Measurements from ENCODE around the gene RALY.

RALY gene

DNA sequence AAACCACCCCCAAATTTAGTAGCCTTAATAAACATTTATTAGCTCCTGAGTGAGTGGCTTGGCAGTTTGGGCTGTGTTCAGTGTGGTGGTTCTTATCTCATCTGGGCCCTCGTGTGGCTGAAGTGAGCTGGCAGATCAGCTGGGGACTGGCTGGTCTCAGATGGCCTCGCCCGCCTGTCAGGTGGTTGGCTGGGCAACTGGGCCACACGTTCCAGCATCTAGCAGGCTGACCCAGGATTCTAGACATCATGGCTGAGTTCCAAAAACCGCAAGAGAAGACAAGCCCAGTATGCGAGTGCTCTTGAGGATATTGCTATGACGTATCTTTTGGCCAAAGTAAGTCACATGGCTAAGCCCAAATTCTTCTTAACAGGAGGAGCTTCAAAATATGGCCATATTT lies 89.4 kb downstream of the RALY start:
- peak overlapping the region in 1 of 5 donors; percentile 12 for H3K9ac ChIP-seq (ENCODE audit: low read length in 5 of 5)
- no peak overlapping the region for H3K4me3 ChIP-seq (ENCODE audit: low read depth in 1 of 5, low read length in 5 of 5)
- H3K4me1 ChIP-seq (ENCODE audit: control insufficient read depth in 5 of 5, insufficient read depth in 5 of 5, low read length in 5 of 5), result peaks cover 0 to 18% (median 8%) of the 10 kb centered on the region in 5 donors
- H3K27ac ChIP-seq (ENCODE audit: low read depth, low read length), result peak overlapping the region; percentile 74
- no peaks in the 10 kb centered on the region for H3K9me3 ChIP-seq (ENCODE audit: control insufficient read depth in 5 of 5, low read length in 5 of 5)
- H3K36me3 ChIP-seq (ENCODE audit: control insufficient read depth in 5 of 5, insufficient read depth in 5 of 5, low read length in 5 of 5), result peaks cover 5 to 76% (median 60%) of the 10 kb centered on the region in 5 donors
- H3K27me3 ChIP-seq (ENCODE audit: control insufficient read depth in 5 of 5, insufficient read depth in 4 of 5, low read length in 5 of 5), result no peaks in the 10 kb centered on the region

DNA sequence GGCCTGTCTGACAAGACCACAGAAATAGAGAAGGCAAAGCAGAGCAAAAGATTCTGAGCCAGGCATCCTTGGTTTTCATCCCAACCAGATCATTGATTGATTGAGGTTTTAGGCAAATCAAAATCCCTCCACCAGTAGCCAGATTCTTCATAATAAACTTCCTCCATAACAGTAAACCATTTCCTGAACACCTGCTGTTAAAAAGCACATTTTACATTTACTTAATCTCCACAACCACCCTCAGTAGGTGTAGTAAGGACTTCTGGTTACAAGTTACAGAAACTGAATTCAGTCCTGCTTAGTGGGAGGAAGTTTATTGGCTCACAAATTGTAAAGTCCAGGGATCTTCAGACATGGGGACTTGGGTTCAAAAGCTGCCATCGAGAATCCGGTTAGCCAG lies 90.1 kb downstream of the RALY start:
- peaks cover 0 to 18% (median 8%) of the 10 kb centered on the region in 5 donors for H3K4me1 ChIP-seq (ENCODE audit: control insufficient read depth in 5 of 5, insufficient read depth in 5 of 5, low read length in 5 of 5)
- H3K9ac ChIP-seq (ENCODE audit: low read length in 5 of 5), result no peak overlapping the region
- no peaks in the 10 kb centered on the region for H3K9me3 ChIP-seq (ENCODE audit: control insufficient read depth in 5 of 5, low read length in 5 of 5)
- no peak overlapping the region for H3K4me3 ChIP-seq (ENCODE audit: low read depth in 1 of 5, low read length in 5 of 5)
- H3K27ac ChIP-seq (ENCODE audit: low read depth, low read length), result peak overlapping the region; percentile 26
- H3K27me3 ChIP-seq (ENCODE audit: control insufficient read depth in 5 of 5, insufficient read depth in 4 of 5, low read length in 5 of 5), result no peaks in the 10 kb centered on the region
- H3K36me3 ChIP-seq (ENCODE audit: control insufficient read depth in 5 of 5, insufficient read depth in 5 of 5, low read length in 5 of 5), result peaks cover 6 to 76% (median 60%) of the 10 kb centered on the region in 5 donors

DNA sequence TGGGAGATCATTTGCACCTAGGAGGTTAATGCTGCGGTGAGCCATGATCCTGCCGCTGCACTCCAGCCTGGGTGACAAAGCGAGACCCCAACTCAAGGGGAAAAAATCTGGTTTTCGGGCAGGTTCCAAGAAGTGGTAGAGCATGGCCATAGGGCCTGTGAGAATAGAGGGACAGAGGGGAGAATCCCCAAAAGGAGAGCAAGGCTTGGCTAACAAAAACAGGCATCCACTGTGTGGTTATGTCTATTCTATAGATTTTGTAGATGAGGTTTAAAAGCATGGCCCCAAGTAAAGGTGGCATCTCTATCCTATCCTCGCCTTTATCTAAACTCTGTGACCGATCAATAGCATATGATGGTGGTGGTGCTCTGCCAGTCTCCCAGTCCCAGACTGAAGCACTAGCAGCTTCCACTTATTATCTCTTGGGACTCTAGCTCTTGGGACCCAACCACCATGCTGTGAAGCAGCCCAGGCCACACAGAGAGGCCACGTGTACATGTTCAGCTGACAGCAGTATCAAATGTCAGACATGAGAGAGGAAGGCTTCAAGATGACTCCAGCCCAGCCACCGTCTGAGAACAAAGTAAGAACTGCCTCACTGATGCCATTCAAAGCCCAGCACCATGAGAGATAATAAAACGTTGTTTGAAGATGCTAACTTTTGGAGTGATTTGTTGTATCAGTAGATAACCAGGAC lies 90.7 kb downstream of the RALY start:
- peaks cover 6 to 75% (median 60%) of the 10 kb centered on the region in 5 donors for H3K36me3 ChIP-seq (ENCODE audit: control insufficient read depth in 5 of 5, insufficient read depth in 5 of 5, low read length in 5 of 5)
- no peaks in the 10 kb centered on the region for H3K27me3 ChIP-seq (ENCODE audit: control insufficient read depth in 5 of 5, insufficient read depth in 4 of 5, low read length in 5 of 5)
- H3K4me3 ChIP-seq (ENCODE audit: low read depth in 1 of 5, low read length in 5 of 5), result no peak overlapping the region
- H3K27ac ChIP-seq (ENCODE audit: low read depth, low read length), result no peak overlapping the region
- no peak overlapping the region for H3K9ac ChIP-seq (ENCODE audit: low read length in 5 of 5)
- peaks cover 0 to 18% (median 8%) of the 10 kb centered on the region in 5 donors for H3K4me1 ChIP-seq (ENCODE audit: control insufficient read depth in 5 of 5, insufficient read depth in 5 of 5, low read length in 5 of 5)
- H3K9me3 ChIP-seq (ENCODE audit: control insufficient read depth in 5 of 5, low read length in 5 of 5), result no peaks in the 10 kb centered on the region

DNA sequence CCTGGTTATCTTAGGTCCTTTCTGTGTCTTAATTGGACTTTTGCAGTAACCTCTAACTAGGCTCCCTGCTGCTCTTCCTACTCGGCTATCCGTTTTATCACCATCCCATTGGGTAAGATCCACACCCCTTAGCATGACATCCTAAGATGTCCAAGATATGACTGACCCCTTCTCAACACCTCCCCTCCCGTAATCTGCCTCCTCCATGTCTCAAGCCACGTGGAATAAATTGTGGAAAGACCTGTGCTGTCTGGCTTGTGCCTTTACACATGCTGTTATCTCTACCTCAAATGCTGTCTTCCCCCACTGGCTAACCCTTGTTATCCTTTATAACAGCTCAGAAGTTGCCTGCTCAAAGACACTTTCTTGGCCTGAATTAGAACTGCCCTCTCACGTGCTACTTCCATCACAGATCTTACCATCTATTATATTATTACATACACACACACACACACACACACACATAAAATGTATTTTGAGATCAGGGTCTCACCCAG lies 91.9 kb downstream of the RALY start:
- peaks cover 11 to 76% (median 60%) of the 10 kb centered on the region in 5 donors for H3K36me3 ChIP-seq (ENCODE audit: control insufficient read depth in 5 of 5, insufficient read depth in 5 of 5, low read length in 5 of 5)
- H3K9ac ChIP-seq (ENCODE audit: low read length in 5 of 5), result no peak overlapping the region
- no peaks in the 10 kb centered on the region for H3K27me3 ChIP-seq (ENCODE audit: control insufficient read depth in 5 of 5, insufficient read depth in 4 of 5, low read length in 5 of 5)
- H3K4me1 ChIP-seq (ENCODE audit: control insufficient read depth in 5 of 5, insufficient read depth in 5 of 5, low read length in 5 of 5), result peaks cover 0 to 18% (median 8%) of the 10 kb centered on the region in 5 donors
- no peak overlapping the region for H3K4me3 ChIP-seq (ENCODE audit: low read depth in 1 of 5, low read length in 5 of 5)
- no peak overlapping the region for H3K27ac ChIP-seq (ENCODE audit: low read depth, low read length)
- H3K9me3 ChIP-seq (ENCODE audit: control insufficient read depth in 5 of 5, low read length in 5 of 5), result no peaks in the 10 kb centered on the region

DNA sequence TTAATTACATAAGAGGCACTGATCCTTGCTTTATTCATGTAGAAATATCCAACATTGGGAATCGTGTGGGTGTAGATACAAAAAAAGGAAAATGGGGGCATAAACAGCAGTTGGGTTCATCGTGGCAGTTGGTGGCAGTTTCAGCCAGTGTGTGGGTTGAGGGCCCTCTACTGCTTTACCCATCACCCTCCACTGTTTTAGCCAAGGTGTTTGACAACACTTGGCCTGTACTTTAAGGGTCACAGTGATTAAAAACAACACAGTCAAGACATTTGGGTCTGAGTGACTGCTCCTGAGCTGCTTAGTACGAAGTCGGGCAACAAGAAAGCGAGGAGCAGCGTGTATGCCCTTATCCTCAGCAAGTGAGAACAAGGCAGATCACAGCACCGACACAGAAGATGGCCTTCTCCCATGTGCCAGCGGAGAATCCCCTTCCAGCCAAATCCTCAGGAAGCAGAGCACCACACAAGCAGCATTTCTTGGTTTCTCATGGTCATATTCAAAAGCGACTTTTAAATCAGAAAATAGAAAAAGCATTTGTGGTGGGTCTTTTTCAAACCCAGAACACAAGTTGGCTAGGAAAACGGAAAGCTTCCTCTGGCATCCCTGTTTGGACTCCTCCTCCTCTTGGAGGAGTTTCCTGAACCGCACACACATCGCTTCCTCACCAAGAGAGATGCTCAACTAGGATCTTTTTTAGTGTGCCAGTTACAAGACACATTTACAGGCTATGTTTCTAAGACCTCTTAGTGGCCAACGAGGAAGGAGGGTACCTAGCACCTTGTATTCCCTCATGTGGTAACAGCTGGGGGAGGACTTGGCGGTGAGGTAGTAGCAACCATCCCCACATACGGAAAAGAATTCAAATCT lies 94.8 kb downstream of the RALY start:
- no peak overlapping the region for H3K4me3 ChIP-seq (ENCODE audit: low read depth in 1 of 5, low read length in 5 of 5)
- no peak overlapping the region for H3K27ac ChIP-seq (ENCODE audit: low read depth, low read length)
- H3K36me3 ChIP-seq (ENCODE audit: control insufficient read depth in 5 of 5, insufficient read depth in 5 of 5, low read length in 5 of 5), result peaks cover 27 to 82% (median 68%) of the 10 kb centered on the region in 5 donors
- no peak overlapping the region for H3K9ac ChIP-seq (ENCODE audit: low read length in 5 of 5)
- H3K9me3 ChIP-seq (ENCODE audit: control insufficient read depth in 5 of 5, low read length in 5 of 5), result no peaks in the 10 kb centered on the region
- peaks cover 0 to 4% (median under 1%) of the 10 kb centered on the region in 5 donors for H3K4me1 ChIP-seq (ENCODE audit: control insufficient read depth in 5 of 5, insufficient read depth in 5 of 5, low read length in 5 of 5)
- H3K27me3 ChIP-seq (ENCODE audit: control insufficient read depth in 5 of 5, insufficient read depth in 4 of 5, low read length in 5 of 5), result no peaks in the 10 kb centered on the region

DNA sequence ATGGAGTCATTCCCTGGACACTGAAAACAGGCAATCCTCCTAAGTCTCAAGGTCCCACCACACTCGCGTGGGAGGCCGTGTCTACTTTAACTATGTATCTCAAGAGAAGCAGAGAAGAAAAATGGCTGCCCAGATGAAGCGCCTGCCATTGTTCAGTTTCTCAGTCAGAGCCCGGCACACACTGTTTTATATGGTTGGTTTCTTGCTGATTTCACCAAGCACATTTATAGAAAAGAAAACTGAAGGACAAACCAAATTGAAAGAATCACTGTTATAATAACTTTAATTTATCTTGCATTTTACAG lies 95.4 kb downstream of the RALY start:
- Histone ChIP-seq H3K27me3 (ENCODE audit: control insufficient read depth in 5 of 5, insufficient read depth in 4 of 5, low read length in 5 of 5) (no peaks in the 10 kb centered on the region), H3K36me3 (ENCODE audit: control insufficient read depth in 5 of 5, insufficient read depth in 5 of 5, low read length in 5 of 5) (peaks cover 30 to 88% (median 70%) of the 10 kb centered on the region in 5 donors), H3K4me1 (ENCODE audit: control insufficient read depth in 5 of 5, insufficient read depth in 5 of 5, low read length in 5 of 5) (no peaks in the 10 kb centered on the region), H3K9ac (ENCODE audit: low read length in 5 of 5) (no peak overlapping the region), H3K9me3 (ENCODE audit: control insufficient read depth in 5 of 5, low read length in 5 of 5) (no peaks in the 10 kb centered on the region), H3K4me3 (ENCODE audit: low read depth in 1 of 5, low read length in 5 of 5) (no peak overlapping the region), H3K27ac (ENCODE audit: low read depth, low read length) (no peak overlapping the region)

DNA sequence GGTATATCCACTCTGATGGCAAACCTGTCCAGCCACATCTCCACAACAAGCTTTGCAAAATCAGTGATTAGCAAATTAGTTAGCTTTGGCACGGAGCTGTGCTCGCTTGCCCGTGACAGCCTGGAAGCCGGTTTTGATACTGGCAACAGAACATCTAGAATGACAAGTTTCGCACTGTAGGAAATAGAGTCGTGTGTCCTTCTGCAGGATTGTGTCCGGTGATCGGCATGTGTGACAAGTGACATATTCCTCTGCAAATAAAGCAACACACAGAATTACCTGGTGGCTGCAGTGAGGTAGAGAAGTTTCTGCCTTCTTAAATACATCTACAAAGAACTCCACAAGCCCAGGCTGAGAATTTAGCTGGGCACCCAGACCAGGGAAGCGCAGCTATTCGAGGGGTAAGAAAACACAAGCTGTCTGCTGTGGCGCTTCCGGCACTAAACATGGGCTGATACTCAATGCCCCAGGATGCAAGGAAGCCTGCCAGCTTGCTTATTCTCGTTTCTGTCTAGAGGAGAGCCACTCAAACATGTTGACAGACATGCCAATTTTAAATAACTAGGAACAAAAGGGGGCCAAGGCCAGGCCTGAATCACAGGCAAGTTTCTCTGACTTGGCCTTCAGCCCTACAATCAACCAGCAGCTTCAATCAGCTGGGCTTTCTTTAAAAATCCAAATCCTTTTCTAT lies 96.1 kb downstream of the RALY start:
- Histone ChIP-seq H3K27ac (ENCODE audit: low read depth, low read length) (no peak overlapping the region), H3K4me1 (ENCODE audit: control insufficient read depth in 5 of 5, insufficient read depth in 5 of 5, low read length in 5 of 5) (no peaks in the 10 kb centered on the region), H3K27me3 (ENCODE audit: control insufficient read depth in 5 of 5, insufficient read depth in 4 of 5, low read length in 5 of 5) (no peaks in the 10 kb centered on the region), H3K4me3 (ENCODE audit: low read depth in 1 of 5, low read length in 5 of 5) (no peak overlapping the region), H3K9me3 (ENCODE audit: control insufficient read depth in 5 of 5, low read length in 5 of 5) (no peaks in the 10 kb centered on the region), H3K36me3 (ENCODE audit: control insufficient read depth in 5 of 5, insufficient read depth in 5 of 5, low read length in 5 of 5) (peaks cover 37 to 86% (median 71%) of the 10 kb centered on the region in 5 donors), H3K9ac (ENCODE audit: low read length in 5 of 5) (no peak overlapping the region)

DNA sequence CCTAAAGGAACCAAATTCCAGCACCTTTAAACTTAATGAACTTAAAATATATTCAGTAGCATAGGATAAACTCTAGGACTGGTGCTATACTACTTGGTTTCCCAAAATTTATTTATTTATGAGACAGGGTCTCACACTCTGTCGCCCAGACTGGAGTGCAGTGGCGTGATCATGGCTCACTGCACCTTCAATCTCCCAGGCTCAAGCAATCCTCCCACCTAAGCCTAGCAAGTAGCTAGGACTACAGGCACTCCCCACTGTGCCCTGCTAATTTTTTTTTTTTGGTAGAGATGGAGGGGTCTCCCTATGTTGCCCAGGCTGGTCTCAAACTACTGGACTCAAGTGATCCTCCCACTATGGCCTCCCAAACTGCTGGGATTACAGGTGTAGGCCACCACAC lies 96.9 kb downstream of the RALY start:
- no peak overlapping the region for H3K9ac ChIP-seq (ENCODE audit: low read length in 5 of 5)
- no peak overlapping the region for H3K27ac ChIP-seq (ENCODE audit: low read depth, low read length)
- H3K36me3 ChIP-seq (ENCODE audit: control insufficient read depth in 5 of 5, insufficient read depth in 5 of 5, low read length in 5 of 5), result peaks cover 41 to 89% (median 77%) of the 10 kb centered on the region in 5 donors
- no peaks in the 10 kb centered on the region for H3K9me3 ChIP-seq (ENCODE audit: control insufficient read depth in 5 of 5, low read length in 5 of 5)
- H3K27me3 ChIP-seq (ENCODE audit: control insufficient read depth in 5 of 5, insufficient read depth in 4 of 5, low read length in 5 of 5), result no peaks in the 10 kb centered on the region
- H3K4me1 ChIP-seq (ENCODE audit: control insufficient read depth in 5 of 5, insufficient read depth in 5 of 5, low read length in 5 of 5), result no peaks in the 10 kb centered on the region
- no peak overlapping the region for H3K4me3 ChIP-seq (ENCODE audit: low read depth in 1 of 5, low read length in 5 of 5)

DNA sequence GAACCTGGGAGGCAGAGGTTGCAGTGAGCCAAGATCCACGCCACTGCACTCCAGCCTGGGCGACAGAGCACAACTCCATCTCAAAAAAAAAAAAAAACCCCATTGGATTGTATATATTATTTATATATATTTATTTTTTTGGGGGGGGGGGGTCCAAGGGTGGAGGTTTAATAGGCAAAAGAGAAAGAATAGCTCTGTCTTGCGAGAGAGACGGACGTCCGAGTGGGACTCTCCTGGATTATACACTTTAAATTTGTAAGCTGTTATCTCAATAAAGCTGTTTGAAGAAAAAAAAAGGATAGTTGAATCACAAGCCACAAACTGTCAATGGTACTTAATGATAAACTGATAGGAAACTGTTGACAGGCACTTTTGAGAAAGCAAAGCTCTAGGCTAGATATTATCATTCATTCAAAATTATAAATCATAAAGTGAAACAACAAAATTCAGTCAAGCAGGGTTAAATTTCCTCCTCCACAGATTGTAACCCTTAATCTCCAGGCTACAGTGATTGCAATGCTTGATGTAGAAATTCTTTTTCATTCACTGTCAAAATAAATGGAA lies 98.0 kb downstream of the RALY start:
- Histone ChIP-seq H3K27ac (ENCODE audit: low read depth, low read length) (no peak overlapping the region), H3K4me3 (ENCODE audit: low read depth in 1 of 5, low read length in 5 of 5) (no peak overlapping the region), H3K27me3 (ENCODE audit: control insufficient read depth in 5 of 5, insufficient read depth in 4 of 5, low read length in 5 of 5) (no peaks in the 10 kb centered on the region), H3K36me3 (ENCODE audit: control insufficient read depth in 5 of 5, insufficient read depth in 5 of 5, low read length in 5 of 5) (peaks cover 48 to 89% (median 81%) of the 10 kb centered on the region in 5 donors), H3K4me1 (ENCODE audit: control insufficient read depth in 5 of 5, insufficient read depth in 5 of 5, low read length in 5 of 5) (no peaks in the 10 kb centered on the region), H3K9ac (ENCODE audit: low read length in 5 of 5) (no peak overlapping the region), H3K9me3 (ENCODE audit: control insufficient read depth in 5 of 5, low read length in 5 of 5) (no peaks in the 10 kb centered on the region)

Data from subcutaneous abdominal adipose tissue (tissue), 5 donors.